ENCODE data around the gene MN1. TPM values are rescaled to one million over a fixed set of nuclear protein-coding genes. Genes with fewer than 3 reads are reported as not detected.

The MN1 gene
- total RNA-seq, 1 experiment from 2014 or later, result 8.2 TPM

DNA sequence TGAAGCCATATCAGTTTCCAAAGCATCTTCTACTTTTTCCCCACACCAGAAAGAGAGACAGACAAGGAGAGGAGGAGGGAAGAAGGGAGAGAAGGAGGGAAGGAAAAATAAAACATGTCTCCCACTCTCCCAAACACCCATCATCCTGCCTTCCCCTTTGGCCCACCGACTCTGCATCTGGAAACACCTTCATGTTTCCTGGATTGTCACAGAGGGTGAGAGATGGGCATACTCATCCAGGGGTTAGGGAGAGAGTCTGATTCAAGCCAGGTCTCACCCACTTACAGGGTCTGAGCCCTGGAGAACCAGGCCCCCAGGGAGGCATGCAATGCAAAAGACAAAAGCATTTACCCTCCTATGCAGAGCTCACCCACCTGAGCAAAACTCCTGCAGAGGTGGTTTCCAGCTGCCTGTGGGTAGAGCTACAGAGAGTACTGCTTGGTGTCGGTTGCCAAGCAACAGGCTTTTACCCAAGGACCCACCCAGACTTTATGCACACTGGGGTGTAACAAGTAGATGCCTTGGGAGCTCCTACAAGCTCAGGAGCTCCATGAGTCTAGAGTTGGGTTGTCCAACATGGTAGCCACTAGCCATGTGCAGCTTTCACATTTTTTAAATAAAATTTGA lies 33.4 kb downstream of the MN1 start:
- ChIA-PET CTCF (no interaction called here), POLR2A (ENCODE audit: unreplicated experiment) (no interaction called here)
- intact Hi-C loops (cut with micrococcal nuclease; ENCODE audit: unreplicated experiment), result no loop called here
- no peaks in the 10 kb centered on the region for H3K4me1 ChIP-seq (replicated peaks; ENCODE audit: insufficient read depth)
- H3K9me2 ChIP-seq (ENCODE audit: insufficient read depth), result no peaks in the 10 kb centered on the region
- H3K27me3 ChIP-seq (ENCODE audit: insufficient read depth, low read depth), result no peaks in the 10 kb centered on the region
- H3K4me3 ChIP-seq, result no peak overlapping the region
- H3K27ac ChIP-seq, result no peak overlapping the region
- no peak for DNase-seq
- no peak overlapping the region for H2AFZ ChIP-seq
- no peaks in the 10 kb centered on the region for H3K36me3 ChIP-seq (ENCODE audit: low read depth)
- TF ChIP-seq, protein P1, sequence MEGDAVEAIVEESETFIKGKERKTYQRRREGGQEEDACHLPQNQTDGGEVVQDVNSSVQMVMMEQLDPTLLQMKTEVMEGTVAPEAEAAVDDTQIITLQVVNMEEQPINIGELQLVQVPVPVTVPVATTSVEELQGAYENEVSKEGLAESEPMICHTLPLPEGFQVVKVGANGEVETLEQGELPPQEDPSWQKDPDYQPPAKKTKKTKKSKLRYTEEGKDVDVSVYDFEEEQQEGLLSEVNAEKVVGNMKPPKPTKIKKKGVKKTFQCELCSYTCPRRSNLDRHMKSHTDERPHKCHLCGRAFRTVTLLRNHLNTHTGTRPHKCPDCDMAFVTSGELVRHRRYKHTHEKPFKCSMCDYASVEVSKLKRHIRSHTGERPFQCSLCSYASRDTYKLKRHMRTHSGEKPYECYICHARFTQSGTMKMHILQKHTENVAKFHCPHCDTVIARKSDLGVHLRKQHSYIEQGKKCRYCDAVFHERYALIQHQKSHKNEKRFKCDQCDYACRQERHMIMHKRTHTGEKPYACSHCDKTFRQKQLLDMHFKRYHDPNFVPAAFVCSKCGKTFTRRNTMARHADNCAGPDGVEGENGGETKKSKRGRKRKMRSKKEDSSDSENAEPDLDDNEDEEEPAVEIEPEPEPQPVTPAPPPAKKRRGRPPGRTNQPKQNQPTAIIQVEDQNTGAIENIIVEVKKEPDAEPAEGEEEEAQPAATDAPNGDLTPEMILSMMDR (conservative IDR thresholded peaks at IDR 0.05), result no peak
- TF ChIP-seq EZH2 (IDR thresholded peaks at IDR 0.05; ENCODE audit: low read depth), result no peak
- H3K79me2 ChIP-seq (ENCODE audit: low read depth), result no peaks in the 10 kb centered on the region
- no TSS peak for BruUV-seq (replicated peaks)
- no peaks in the 10 kb centered on the region for H3K9me3 ChIP-seq (ENCODE audit: insufficient read depth, low read depth)
- H3F3A ChIP-seq (ENCODE audit: insufficient read depth, low read depth), result no peaks in the 10 kb centered on the region
- no peak overlapping the region for H3K4me2 ChIP-seq
- H4K20me1 ChIP-seq (ENCODE audit: insufficient read depth), result no peaks in the 10 kb centered on the region

DNA sequence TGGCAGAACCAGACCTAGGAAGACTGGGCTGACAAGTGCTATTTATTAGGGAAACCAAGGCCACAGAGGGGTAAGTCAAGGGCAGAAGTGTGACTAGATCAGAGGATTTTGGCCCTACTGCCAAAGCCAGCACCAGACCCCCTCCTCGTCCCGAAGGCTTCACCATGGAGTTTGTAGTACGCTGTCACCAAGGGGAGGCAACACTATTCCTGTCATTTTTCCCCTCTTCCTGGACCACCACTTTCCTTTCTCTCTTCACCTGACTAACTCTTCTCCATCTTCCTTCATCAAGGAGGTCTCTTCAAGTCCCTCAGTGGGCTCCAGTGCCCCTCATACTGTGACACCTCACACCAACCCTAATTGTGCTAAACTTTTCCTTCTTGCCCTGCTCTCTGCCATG lies 34.9 kb downstream of the MN1 start:
- H3K4me3 ChIP-seq, result no peak overlapping the region
- TF ChIP-seq EZH2 (IDR thresholded peaks at IDR 0.05; ENCODE audit: low read depth), result no peak
- TF ChIP-seq, protein P1 (conservative IDR thresholded peaks at IDR 0.05), result no peak
- no peaks in the 10 kb centered on the region for H3K27me3 ChIP-seq (ENCODE audit: insufficient read depth, low read depth)
- DNase-seq, result no peak
- BruUV-seq (replicated peaks), result no TSS peak
- intact Hi-C loops (cut with micrococcal nuclease; ENCODE audit: unreplicated experiment), result no loop called here
- H3K4me1 ChIP-seq (replicated peaks; ENCODE audit: insufficient read depth), result no peaks in the 10 kb centered on the region
- no peaks in the 10 kb centered on the region for H3K9me2 ChIP-seq (ENCODE audit: insufficient read depth)
- H3K9me3 ChIP-seq (ENCODE audit: insufficient read depth, low read depth), result no peaks in the 10 kb centered on the region
- no peaks in the 10 kb centered on the region for H3K79me2 ChIP-seq (ENCODE audit: low read depth)
- H3K36me3 ChIP-seq (ENCODE audit: low read depth), result no peaks in the 10 kb centered on the region
- POLR2A ChIA-PET (ENCODE audit: unreplicated experiment), result no interaction called here
- H3K4me2 ChIP-seq, result no peak overlapping the region
- no peaks in the 10 kb centered on the region for H3F3A ChIP-seq (ENCODE audit: insufficient read depth, low read depth)
- H2AFZ ChIP-seq, result no peak overlapping the region
- CTCF ChIA-PET, result no interaction called here
- no peaks in the 10 kb centered on the region for H4K20me1 ChIP-seq (ENCODE audit: insufficient read depth)
- no peak overlapping the region for H3K27ac ChIP-seq

DNA sequence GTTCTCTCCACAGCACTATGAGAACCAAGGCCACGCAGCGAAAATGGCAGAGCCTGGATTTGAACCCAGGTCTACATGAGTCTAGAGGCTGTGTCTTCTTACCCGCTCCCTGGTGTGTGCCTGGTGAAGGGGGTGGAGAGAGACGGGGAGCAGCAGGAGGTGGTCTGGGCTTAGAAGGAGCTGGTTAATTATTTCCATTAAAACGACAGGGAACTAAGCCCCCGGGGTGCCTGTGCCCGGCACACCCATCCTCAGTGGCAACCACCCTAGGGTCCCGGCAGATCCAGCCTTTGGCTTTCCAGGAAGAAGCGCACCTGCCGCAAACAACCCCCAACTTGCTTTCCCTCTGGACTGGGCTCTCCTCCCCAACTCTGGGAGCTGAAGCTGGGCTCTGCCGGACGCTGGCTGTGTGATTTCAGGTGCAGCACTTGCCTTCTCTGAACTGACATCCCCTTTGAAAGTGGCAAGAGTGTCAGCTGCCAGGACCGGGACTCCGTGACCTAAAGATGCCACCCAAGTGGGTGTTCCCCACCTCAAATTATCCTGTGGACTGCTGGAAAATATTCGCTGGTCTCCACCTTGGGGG lies 35.8 kb downstream of the MN1 start:
- Histone ChIP-seq H2AFZ (no peak overlapping the region), H3F3A (ENCODE audit: insufficient read depth, low read depth) (no peaks in the 10 kb centered on the region), H3K36me3 (ENCODE audit: low read depth) (no peaks in the 10 kb centered on the region), H4K20me1 (ENCODE audit: insufficient read depth) (no peaks in the 10 kb centered on the region), H3K4me2 (no peak overlapping the region), H3K9me3 (ENCODE audit: insufficient read depth, low read depth) (no peaks in the 10 kb centered on the region), H3K79me2 (ENCODE audit: low read depth) (no peaks in the 10 kb centered on the region), H3K27ac (no peak overlapping the region), H3K27me3 (ENCODE audit: insufficient read depth, low read depth) (no peaks in the 10 kb centered on the region), H3K9me2 (ENCODE audit: insufficient read depth) (no peaks in the 10 kb centered on the region), H3K4me1 (replicated peaks; ENCODE audit: insufficient read depth) (no peaks in the 10 kb centered on the region), H3K4me3 (no peak overlapping the region)
- intact Hi-C loops (cut with micrococcal nuclease; ENCODE audit: unreplicated experiment), result no loop called here
- no peak for DNase-seq
- TF ChIP-seq EZH2 (IDR thresholded peaks at IDR 0.05; ENCODE audit: low read depth), result no peak
- TF ChIP-seq, protein P1 (conservative IDR thresholded peaks at IDR 0.05), result no peak
- no TSS peak for BruUV-seq (replicated peaks)
- ChIA-PET POLR2A (ENCODE audit: unreplicated experiment) (no interaction called here), CTCF (no interaction called here)

All from PC-9 (cell line).